Esophagus muscularis mucosa (tissue), 4 donors: Measurements from ENCODE around the gene DAPP1. TPM values are rescaled to one million over a fixed set of nuclear protein-coding genes. Genes with fewer than 3 reads are reported as not detected.

Source experiments
- DNase-seq: peaks from one replicate; pipeline ENCODE4 v3.0.0-alpha.2; 2017; ENCODE audit errors: extremely low spot score
- H3K27ac ChIP-seq, 4 donors: fragments of 200-600 bp; sonication (generic); replicated peaks in 1 of 4; 1 replicate in 3 of 4; 2 replicates in 1 of 4; pipeline ENCODE4 v1.5.1; 2016 to 2019; ENCODE audit warnings: mild to moderate bottlenecking in 1 of 4
- H3K27me3 ChIP-seq, 4 donors: fragments of 200-600 bp; sonication (generic); one replicate each; pipeline versions ENCODE4 v1.5.1 to v1.6.0; 2016 to 2019
- H3K36me3 ChIP-seq, 4 donors: fragments of 200-600 bp; sonication (generic); one replicate each; pipeline ENCODE4 v1.5.1; 2016 to 2019
- H3K4me1 ChIP-seq, 4 donors: fragments of 200-600 bp; sonication (generic); one replicate each; pipeline ENCODE4 v1.5.1; 2016 to 2019
- H3K4me3 ChIP-seq, 4 donors: fragments of 200-600 bp; sonication (generic); 1 replicate in 2 of 4; 2 replicates in 2 of 4; pipeline ENCODE4 v1.5.1; 2016 to 2019; ENCODE audit warnings: mild to moderate bottlenecking in 4 of 4, moderate library complexity in 1 of 4
- H3K9me3 ChIP-seq, 4 donors: fragments of 200-600 bp; sonication (generic); 1 replicate in 3 of 4; 2 replicates in 1 of 4; pipeline ENCODE4 v1.5.1; 2016 to 2019
- EP300 ChIP-seq: sonication (generic); formaldehyde crosslinking; IDR thresholded peaks from one replicate; pipeline ENCODE4 v1.6.1; 2017; ENCODE audit warnings: antibody characterized with exemption
- POLR2A ChIP-seq: fragments of 450-650 bp; IDR thresholded peaks from one replicate; pipeline ENCODE4 v1.6.1; 2017; ENCODE audit warnings: antibody characterized with exemption, moderate library complexity, mild to moderate bottlenecking, low read depth
- POLR2AphosphoS5 ChIP-seq, 2 donors: sonication (generic); formaldehyde crosslinking; IDR thresholded peaks; one replicate each; pipeline ENCODE4 v1.6.1; 2017; ENCODE audit warnings: antibody characterized with exemption in 2 of 2
- WGBS: methylation state at CpG from one replicate; pipeline ENCODE4 v1.1.5; 2018; 5-methylcytosine and 5-hydroxymethylcytosine counted together
- intact Hi-C: fragments of 100-400 bp; cut with DNase I; formaldehyde crosslinking; loops from one replicate; pipeline ENCODE4 v1.15.1; 2023
- total RNA-seq, 4 donors: library from RNA; depleted of rRNA; stranded (reverse); fragments of >200 nt; gene quantifications; one replicate each; pipeline versions ENCODE4 v1.1.0 to v1.2.1, GENCODE V29; 2016
- TF ChIP-seq, protein P1 (sequence below), 3 experiments: fragments of 200-600 bp in 2 of 3; fragments of 450-650 bp in 1 of 3; sonication (generic) in 2 of 3; IDR thresholded peaks; one replicate each; pipeline ENCODE4 v1.5.1; 2017 to 2019; ENCODE audit warnings: antibody characterized with exemption in 3 of 3, mild to moderate bottlenecking in 2 of 3, moderate library complexity in 1 of 3

DAPP1 gene
- total RNA-seq, 4 donors from 2014 or later, result 0.86 to 2.5 (median 1.1) TPM

DNA sequence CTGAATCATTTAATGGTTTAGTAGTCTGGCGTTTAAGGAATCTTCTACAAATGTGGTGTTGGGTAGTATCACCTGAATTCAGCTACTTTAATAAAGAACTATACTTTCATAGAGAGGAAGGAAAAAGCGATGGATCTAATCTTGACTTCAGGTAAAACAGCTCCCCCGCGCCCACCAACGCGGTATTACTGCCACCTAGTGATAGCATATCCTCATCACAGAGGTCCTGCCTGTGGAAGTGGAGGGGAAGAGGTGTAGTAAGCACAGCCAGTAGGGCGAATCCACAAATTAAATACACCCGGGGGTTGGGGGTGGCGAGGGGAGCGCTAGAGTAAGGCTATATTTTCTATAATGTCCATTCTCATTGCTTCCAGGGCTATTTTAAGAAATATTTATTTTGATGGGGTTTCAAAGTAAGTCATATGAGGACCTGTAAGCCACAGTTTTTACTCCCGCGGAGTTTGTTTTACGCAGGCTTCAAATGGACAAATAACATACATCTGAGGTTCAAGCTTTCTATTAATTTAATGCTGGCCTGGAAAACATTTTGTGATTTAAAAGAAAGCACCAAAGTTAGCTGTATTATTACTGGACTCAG lies 8.3 kb upstream of the DAPP1 start:
- no peaks in the 10 kb centered on the region for H3K36me3 ChIP-seq
- H3K9me3 ChIP-seq, result no peaks in the 10 kb centered on the region
- DNase-seq, result no peak
- H3K4me3 ChIP-seq, result no peak overlapping the region
- peaks cover 0 to 20% (median 18%) of the 10 kb centered on the region in 4 donors for H3K4me1 ChIP-seq
- intact Hi-C loops, result no loop called here
- TF ChIP-seq POLR2A, result no peak
- no peak for TF ChIP-seq POLR2AphosphoS5 (IDR thresholded peaks at IDR 0.05)
- TF ChIP-seq EP300, result no peak
- TF ChIP-seq, protein P1, sequence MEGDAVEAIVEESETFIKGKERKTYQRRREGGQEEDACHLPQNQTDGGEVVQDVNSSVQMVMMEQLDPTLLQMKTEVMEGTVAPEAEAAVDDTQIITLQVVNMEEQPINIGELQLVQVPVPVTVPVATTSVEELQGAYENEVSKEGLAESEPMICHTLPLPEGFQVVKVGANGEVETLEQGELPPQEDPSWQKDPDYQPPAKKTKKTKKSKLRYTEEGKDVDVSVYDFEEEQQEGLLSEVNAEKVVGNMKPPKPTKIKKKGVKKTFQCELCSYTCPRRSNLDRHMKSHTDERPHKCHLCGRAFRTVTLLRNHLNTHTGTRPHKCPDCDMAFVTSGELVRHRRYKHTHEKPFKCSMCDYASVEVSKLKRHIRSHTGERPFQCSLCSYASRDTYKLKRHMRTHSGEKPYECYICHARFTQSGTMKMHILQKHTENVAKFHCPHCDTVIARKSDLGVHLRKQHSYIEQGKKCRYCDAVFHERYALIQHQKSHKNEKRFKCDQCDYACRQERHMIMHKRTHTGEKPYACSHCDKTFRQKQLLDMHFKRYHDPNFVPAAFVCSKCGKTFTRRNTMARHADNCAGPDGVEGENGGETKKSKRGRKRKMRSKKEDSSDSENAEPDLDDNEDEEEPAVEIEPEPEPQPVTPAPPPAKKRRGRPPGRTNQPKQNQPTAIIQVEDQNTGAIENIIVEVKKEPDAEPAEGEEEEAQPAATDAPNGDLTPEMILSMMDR (IDR thresholded peaks at IDR 0.05), result peak; percentile 37 to 46 (median 45)
- no peak overlapping the region for H3K27ac ChIP-seq
- WGBS, result 30% methylated on average over 13 of the region's 13 CpGs
- no peaks in the 10 kb centered on the region for H3K27me3 ChIP-seq

DNA sequence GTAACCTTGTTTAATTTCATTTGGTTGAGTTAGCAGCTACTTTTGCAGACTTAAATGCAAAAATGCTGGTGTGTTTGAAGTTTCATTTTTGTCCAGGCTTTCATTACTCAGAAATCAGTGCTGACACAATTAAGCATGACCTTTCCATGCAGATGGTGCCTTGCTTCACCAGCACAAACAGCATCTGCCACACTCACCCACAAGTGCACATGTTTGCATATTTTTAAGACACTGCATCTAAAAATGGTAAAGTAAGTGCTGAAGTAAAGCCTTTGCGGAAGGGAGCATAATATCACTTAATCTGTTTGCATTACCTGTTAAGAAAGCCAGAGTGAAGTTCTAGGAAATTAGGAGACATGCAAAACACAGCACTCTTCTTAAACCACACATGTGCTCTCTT lies 7.3 kb upstream of the DAPP1 start:
- Histone ChIP-seq H3K4me3 (no peak overlapping the region), H3K27ac (no peak overlapping the region), H3K27me3 (no peaks in the 10 kb centered on the region), H3K36me3 (no peaks in the 10 kb centered on the region), H3K4me1 (peaks cover 0 to 16% (median 14%) of the 10 kb centered on the region in 4 donors), H3K9me3 (no peaks in the 10 kb centered on the region)
- TF ChIP-seq POLR2AphosphoS5 (IDR thresholded peaks at IDR 0.05) (no peak), EP300 (no peak), POLR2A (no peak)
- TF ChIP-seq, protein P1 (IDR thresholded peaks at IDR 0.05), result no peak
- intact Hi-C loops, result no loop called here
- DNase-seq, result no peak
- WGBS, result 62% methylated on average over 1 of the region's 1 CpG

DNA sequence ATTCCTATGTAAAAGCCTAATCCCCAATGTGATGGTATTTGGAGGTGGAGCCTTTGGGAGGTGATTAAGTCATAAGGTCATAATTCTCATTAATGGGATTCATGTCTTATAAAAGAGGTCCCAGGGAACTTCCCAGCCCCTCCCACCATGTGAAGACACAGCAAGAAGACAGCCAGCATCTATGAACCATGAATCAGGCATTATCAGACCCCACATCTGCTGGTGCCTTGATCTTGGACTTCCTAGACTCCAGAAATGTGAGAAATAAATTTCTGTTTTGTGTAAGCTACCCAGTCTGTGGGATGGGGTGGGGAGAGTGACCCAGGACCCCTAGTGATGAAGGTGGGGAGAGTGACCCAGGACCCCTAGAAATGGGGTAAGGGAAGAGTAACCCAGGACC lies 6.1 kb upstream of the DAPP1 start:
- no peaks in the 10 kb centered on the region for H3K36me3 ChIP-seq

DNA sequence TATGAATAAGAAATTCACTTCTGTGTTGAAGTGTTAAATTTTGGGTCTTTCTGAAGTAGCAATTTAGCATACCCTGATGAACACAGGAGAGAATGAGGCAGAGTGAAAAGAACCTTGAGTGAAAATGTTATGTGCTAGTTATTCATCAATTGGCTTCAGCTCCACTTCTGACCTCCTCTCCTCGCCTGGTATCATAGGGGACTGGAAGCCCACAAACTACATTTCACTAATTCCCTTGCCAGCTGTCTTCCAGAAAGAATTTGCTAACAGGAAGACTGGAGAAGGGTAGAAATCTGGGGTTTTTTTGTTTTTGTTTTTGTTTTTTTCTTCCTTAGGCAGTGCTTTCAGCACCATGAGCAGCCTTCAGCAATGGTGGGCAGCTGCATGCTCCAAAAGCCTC lies 5.5 kb upstream of the DAPP1 start:
- Histone ChIP-seq H3K27ac (no peak overlapping the region), H3K4me1 (peaks cover 0 to 16% (median 14%) of the 10 kb centered on the region in 4 donors), H3K27me3 (no peaks in the 10 kb centered on the region), H3K4me3 (no peak overlapping the region), H3K36me3 (no peaks in the 10 kb centered on the region), H3K9me3 (no peaks in the 10 kb centered on the region)
- DNase-seq, result no peak
- TF ChIP-seq, protein P1 (IDR thresholded peaks at IDR 0.05), result no peak
- no peak for TF ChIP-seq POLR2AphosphoS5 (IDR thresholded peaks at IDR 0.05)
- no peak for TF ChIP-seq POLR2A
- no peak for TF ChIP-seq EP300
- 65% methylated on average over 1 of the region's 1 CpG for WGBS
- intact Hi-C loops, result no loop called here

More for the DNA sequence above, 6.1 kb upstream of the DAPP1 start:
- no peak for TF ChIP-seq POLR2AphosphoS5 (IDR thresholded peaks at IDR 0.05)
- TF ChIP-seq POLR2A, result no peak
- TF ChIP-seq EP300, result no peak
- TF ChIP-seq, protein P1 (IDR thresholded peaks at IDR 0.05), result no peak
- H3K4me3 ChIP-seq, result no peak overlapping the region
- no peak for DNase-seq
- H3K9me3 ChIP-seq, result no peaks in the 10 kb centered on the region
- H3K27ac ChIP-seq, result no peak overlapping the region
- peaks cover 0 to 16% (median 14%) of the 10 kb centered on the region in 4 donors for H3K4me1 ChIP-seq
- no peaks in the 10 kb centered on the region for H3K27me3 ChIP-seq
- intact Hi-C loops, result no loop called here

DNA sequence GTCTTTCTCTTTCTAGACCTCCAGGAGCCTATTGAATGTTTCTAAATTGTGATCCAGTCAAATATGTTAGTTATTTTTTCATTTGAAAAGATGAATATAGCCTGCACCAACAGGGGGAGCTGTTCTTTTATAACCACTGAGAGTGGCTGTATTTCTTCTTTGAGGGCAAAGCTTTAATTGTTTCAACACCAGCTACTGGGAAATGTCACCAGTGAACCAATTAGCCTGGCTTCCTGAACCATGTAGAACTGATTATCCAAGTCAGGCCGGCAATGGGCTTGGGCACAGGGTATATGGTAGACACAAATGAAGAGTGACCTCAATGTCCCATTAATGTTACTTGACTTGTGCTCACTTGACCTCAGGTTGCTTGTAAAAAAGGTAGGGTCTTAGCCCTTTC lies 4.8 kb upstream of the DAPP1 start:
- no peak for DNase-seq
- no peaks in the 10 kb centered on the region for H3K9me3 ChIP-seq
- 71% methylated on average over 1 of the region's 1 CpG for WGBS
- peaks cover 0 to 16% (median 14%) of the 10 kb centered on the region in 4 donors for H3K4me1 ChIP-seq
- H3K4me3 ChIP-seq, result no peak overlapping the region
- no peak for TF ChIP-seq POLR2AphosphoS5 (IDR thresholded peaks at IDR 0.05)
- TF ChIP-seq EP300, result no peak
- TF ChIP-seq, protein P1 (IDR thresholded peaks at IDR 0.05), result peak; percentile 29 to 47 (median 43)
- no peak for TF ChIP-seq POLR2A
- intact Hi-C loops, result no loop called here
- H3K36me3 ChIP-seq, result no peaks in the 10 kb centered on the region
- H3K27ac ChIP-seq, result no peak overlapping the region
- no peaks in the 10 kb centered on the region for H3K27me3 ChIP-seq
